ENCODE measurements around the gene HJV.

Gene HJV

GRCh38 chr1:145978854-145979745, 42.4 kb downstream of the HJV start:
- no peak for DNase-seq (ENCODE audit: low read depth in 3 of 3, low spot score in 1 of 3)

- no peak for DNase-seq (ENCODE audit: low read depth in 3 of 3, low spot score in 1 of 3)
Observed at GRCh38 chr1:145978471-145978853, 43.1 kb downstream of the HJV start.

GRCh38 chr1:145977486-145978470, 43.8 kb downstream of the HJV start:
- DNase-seq (ENCODE audit: low read depth in 3 of 3, low spot score in 1 of 3) = peak in 1 of 3 donors; percentile 53

GRCh38 chr1:145977016-145977415, 44.5 kb downstream of the HJV start:
- DNase-seq (ENCODE audit: low read depth in 3 of 3, low spot score in 1 of 3) = no peak

- no peak for DNase-seq (ENCODE audit: low read depth in 3 of 3, low spot score in 1 of 3)
Observed at GRCh38 chr1:145975216-145975615, 46.3 kb downstream of the HJV start.

- no peak for DNase-seq (ENCODE audit: low read depth in 3 of 3, low spot score in 1 of 3)
Observed at GRCh38 chr1:145974721-145975120, 46.8 kb downstream of the HJV start.

GRCh38 chr1:145972580-145972979, 49.0 kb downstream of the HJV start:
- DNase-seq (ENCODE audit: low read depth in 3 of 3, low spot score in 1 of 3) = no peak
